MM.1S (cell line): ENCODE measurements around the gene SCGB1A1.

Experiments
- DNase-seq: peaks from one replicate; pipeline ENCODE4 v3.0.0-alpha.2; 2015
- H2AFZ ChIP-seq: fragments of 300-600 bp; sonication (generic); 2 replicates; pipeline ENCODE4 v1.6.0; 2016; ENCODE audit warnings: antibody characterized with exemption, low read length
- H3F3A ChIP-seq: fragments of 300-600 bp; sonication (generic); 2 replicates; pipeline ENCODE4 v1.6.1; 2016; ENCODE audit warnings: mild to moderate bottlenecking, antibody characterized with exemption, low read length, moderate library complexity, mixed read lengths; ENCODE audit not compliant: insufficient read depth
- H3K27ac ChIP-seq: fragments of 300-600 bp; sonication (generic); 2 replicates; pipeline ENCODE4 v1.5.1; 2016; ENCODE audit warnings: mild to moderate bottlenecking, low read length
- H3K27me3 ChIP-seq: fragments of 300-600 bp; sonication (generic); replicated peaks from 2 replicates; pipeline ENCODE4 v1.6.0; 2016; ENCODE audit warnings: low read length; ENCODE audit not compliant: insufficient read depth
- H3K36me3 ChIP-seq: fragments of 300-600 bp; sonication (generic); replicated peaks from 2 replicates; pipeline ENCODE4 v1.6.1; 2016; ENCODE audit warnings: mild to moderate bottlenecking, low read length, mixed read lengths; ENCODE audit not compliant: insufficient read depth
- H3K4me1 ChIP-seq: fragments of 300-600 bp; sonication (generic); 2 replicates; pipeline ENCODE4 v1.6.1; 2016; ENCODE audit warnings: low read length, mixed read lengths
- H3K4me2 ChIP-seq: fragments of 300-600 bp; sonication (generic); 2 replicates; pipeline ENCODE4 v1.6.0; 2016; ENCODE audit warnings: low read depth, low read length
- H3K4me3 ChIP-seq: fragments of 300-600 bp; sonication (generic); 2 replicates; pipeline ENCODE4 v1.5.1; 2016; ENCODE audit warnings: low read length, mixed read lengths
- H3K79me2 ChIP-seq: fragments of 300-600 bp; sonication (generic); 2 replicates; pipeline ENCODE4 v1.6.1; 2016; ENCODE audit warnings: mixed run types, low read length, mixed read lengths
- H3K9ac ChIP-seq: fragments of 300-600 bp; sonication (generic); 2 replicates; pipeline ENCODE4 v1.6.1; 2016; ENCODE audit warnings: low read length, mixed read lengths
- H3K9me2 ChIP-seq: fragments of 300-600 bp; sonication (generic); replicated peaks from 2 replicates; pipeline ENCODE4 v1.6.1; 2016; ENCODE audit warnings: mild to moderate bottlenecking, low read length, mixed read lengths; ENCODE audit not compliant: insufficient read depth
- H3K9me3 ChIP-seq: fragments of 300-600 bp; sonication (generic); replicated peaks from 2 replicates; pipeline ENCODE4 v1.6.1; 2016; ENCODE audit warnings: mild to moderate bottlenecking, low read length, mixed read lengths; ENCODE audit not compliant: insufficient read depth
- H4K20me1 ChIP-seq: fragments of 300-600 bp; sonication (generic); 2 replicates; pipeline ENCODE4 v1.6.1; 2016; ENCODE audit warnings: mild to moderate bottlenecking, low read length, moderate library complexity, mixed read lengths; ENCODE audit not compliant: insufficient read depth
- EZH2 ChIP-seq: fragments of 300-600 bp; sonication (generic); optimal IDR thresholded peaks from 2 replicates; pipeline ENCODE3; 2017; ENCODE audit warnings: low read depth, mild to moderate bottlenecking, antibody characterized with exemption, low read length, mixed read lengths
- EZH2phosphoT487 ChIP-seq: fragments of 300-600 bp; sonication (generic); IDR thresholded peaks from 2 replicates; pipeline ENCODE4 v1.6.1; 2018; ENCODE audit warnings: antibody characterized with exemption, low read length
- TF ChIP-seq, protein P1 (sequence below): fragments of 300-600 bp; sonication (generic); IDR thresholded peaks from 2 replicates; pipeline ENCODE4 v1.5.1; 2016; ENCODE audit warnings: antibody characterized with exemption, low read length, mixed read lengths

Gene SCGB1A1

GRCh38 chr11:62421996-62422395 is 3.2 kb downstream of the SCGB1A1 start:
- Histone ChIP-seq H4K20me1 (no peaks in the 10 kb centered on the region), H3F3A (no peaks in the 10 kb centered on the region), H3K79me2 (no peaks in the 10 kb centered on the region), H3K27me3 (peaks cover 8% of the 10 kb centered on the region), H3K9me3 (no peaks in the 10 kb centered on the region), H3K4me1 (no peaks in the 10 kb centered on the region), H3K4me2 (no peak overlapping the region), H3K4me3 (no peak overlapping the region), H3K9ac (no peak overlapping the region), H3K27ac (no peak overlapping the region), H2AFZ (no peak overlapping the region), H3K9me2 (no peaks in the 10 kb centered on the region), H3K36me3 (no peaks in the 10 kb centered on the region)
- no peak for TF ChIP-seq EZH2phosphoT487
- TF ChIP-seq, protein P1, sequence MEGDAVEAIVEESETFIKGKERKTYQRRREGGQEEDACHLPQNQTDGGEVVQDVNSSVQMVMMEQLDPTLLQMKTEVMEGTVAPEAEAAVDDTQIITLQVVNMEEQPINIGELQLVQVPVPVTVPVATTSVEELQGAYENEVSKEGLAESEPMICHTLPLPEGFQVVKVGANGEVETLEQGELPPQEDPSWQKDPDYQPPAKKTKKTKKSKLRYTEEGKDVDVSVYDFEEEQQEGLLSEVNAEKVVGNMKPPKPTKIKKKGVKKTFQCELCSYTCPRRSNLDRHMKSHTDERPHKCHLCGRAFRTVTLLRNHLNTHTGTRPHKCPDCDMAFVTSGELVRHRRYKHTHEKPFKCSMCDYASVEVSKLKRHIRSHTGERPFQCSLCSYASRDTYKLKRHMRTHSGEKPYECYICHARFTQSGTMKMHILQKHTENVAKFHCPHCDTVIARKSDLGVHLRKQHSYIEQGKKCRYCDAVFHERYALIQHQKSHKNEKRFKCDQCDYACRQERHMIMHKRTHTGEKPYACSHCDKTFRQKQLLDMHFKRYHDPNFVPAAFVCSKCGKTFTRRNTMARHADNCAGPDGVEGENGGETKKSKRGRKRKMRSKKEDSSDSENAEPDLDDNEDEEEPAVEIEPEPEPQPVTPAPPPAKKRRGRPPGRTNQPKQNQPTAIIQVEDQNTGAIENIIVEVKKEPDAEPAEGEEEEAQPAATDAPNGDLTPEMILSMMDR = no peak
- TF ChIP-seq EZH2 = no peak
- DNase-seq = no peak

GRCh38 chr11:62423012-62423411 is 4.2 kb downstream of the SCGB1A1 start:
- Histone ChIP-seq H3K27ac (no peak overlapping the region), H3K36me3 (no peaks in the 10 kb centered on the region), H3K4me2 (no peak overlapping the region), H3K9me2 (no peaks in the 10 kb centered on the region), H4K20me1 (no peaks in the 10 kb centered on the region), H3K4me1 (peaks cover 6% of the 10 kb centered on the region; the same call in 1 of the 2 replicates), H3K27me3 (peaks cover 8% of the 10 kb centered on the region), H3K9me3 (no peaks in the 10 kb centered on the region), H3K9ac (no peak overlapping the region), H2AFZ (no peak overlapping the region), H3K79me2 (no peaks in the 10 kb centered on the region), H3F3A (no peaks in the 10 kb centered on the region), H3K4me3 (no peak overlapping the region)
- no peak for DNase-seq
- TF ChIP-seq EZH2phosphoT487 (no peak), EZH2 (no peak)
- TF ChIP-seq, protein P1 = no peak

GRCh38 chr11:62427630-62428233 is 8.9 kb downstream of the SCGB1A1 start:
- Histone ChIP-seq H3K27ac (no peak overlapping the region; the same call in 1 of the 2 replicates), H3K79me2 (no peaks in the 10 kb centered on the region), H3K27me3 (0 out of 2 replicates have a peak, but pooled peaks cover 7% of the 10 kb centered on the region), H3K36me3 (no peaks in the 10 kb centered on the region), H3F3A (no peaks in the 10 kb centered on the region), H3K9me2 (no peaks in the 10 kb centered on the region), H3K4me1 (peaks cover 6% of the 10 kb centered on the region; the same call in 1 of the 2 replicates), H2AFZ (peak overlapping the region; percentile 30; the same call in 1 of the 2 replicates), H3K4me3 (no peak overlapping the region), H3K4me2 (no peak overlapping the region), H3K9me3 (no peaks in the 10 kb centered on the region), H3K9ac (no peak overlapping the region), H4K20me1 (no peaks in the 10 kb centered on the region)
- no peak for DNase-seq
- no peak for TF ChIP-seq EZH2phosphoT487
- TF ChIP-seq, protein P1 = no peak
- TF ChIP-seq EZH2 = no peak
